Adrenal gland (tissue), 12 donors: ENCODE data around the gene C1QTNF5. TPM values are rescaled to one million over a fixed set of nuclear protein-coding genes. Genes with fewer than 3 reads are reported as not detected.
A peak's percentile ranks its signal among the peaks of the same experiment; 100 is the strongest.

Experiments
- DNase-seq, 7 donors: peaks; one replicate each; pipeline ENCODE4 v3.0.0-alpha.2; 2019 to 2020
- H3K27ac ChIP-seq, 5 donors: fragments of 200-600 bp; sonication (generic) in 4 of 5; 1 replicate in 3 of 5; 2 replicates in 2 of 5; pipeline versions ENCODE4 v1.5.1 to v1.8.0; 2016 to 2020; ENCODE audit warnings: mild to moderate bottlenecking in 1 of 5
- H3K27me3 ChIP-seq: fragments of 200-600 bp; 2 replicates; pipeline ENCODE4 v1.8.0; 2021
- H3K36me3 ChIP-seq, 2 donors: fragments of 200-600 bp; replicated peaks in 1 of 2; 1 replicate in 1 of 2; 2 replicates in 1 of 2; pipeline versions ENCODE4 v1.5.1 to v1.8.0; 2018 to 2022
- H3K4me1 ChIP-seq, 2 donors: fragments of 200-600 bp; replicated peaks in 1 of 2; 1 replicate in 1 of 2; 2 replicates in 1 of 2; pipeline versions ENCODE4 v1.5.1 to v1.8.0; 2018 to 2021
- H3K4me3 ChIP-seq, 4 donors: fragments of 200-600 bp; sonication (generic) in 3 of 4; one replicate each; pipeline ENCODE4 v1.5.1; 2016 to 2018
- H3K9me3 ChIP-seq, 3 donors: fragments of 200-600 bp; sonication (generic) in 1 of 3; replicated peaks in 1 of 3; 1 replicate in 2 of 3; 2 replicates in 1 of 3; pipeline versions ENCODE4 v1.5.1 to v1.8.0; 2016 to 2021
- POLR2A ChIP-seq, 2 donors: fragments of 450-650 bp; IDR thresholded peaks; one replicate each; pipeline ENCODE4 v1.6.1; 2017; ENCODE audit warnings: antibody characterized with exemption in 2 of 2, mild to moderate bottlenecking in 2 of 2, moderate library complexity in 1 of 2
- WGBS, 4 donors: extraction: QIAGEN DNeasy Blood & Tissue Kit in 2 of 4; methylation state at CpG; one replicate each; pipeline versions ENCODE4 v1.1.5 to v1.1.7; 2013 to 2017; 5-methylcytosine and 5-hydroxymethylcytosine counted together
- intact Hi-C, 2 donors: fragments of 100-400 bp; cut with DNase I; formaldehyde crosslinking; loops; one replicate each; pipeline versions ENCODE4 v1.14.1 to v1.15.0; 2022 to 2023
- polyA plus RNA-seq, 3 donors: library from polyadenylated mRNA; stranded (reverse); fragments of 200-250 nt in 2 of 3; fragments of 350-450 nt in 1 of 3; fragmentation: Illumina TruSeq in 1 of 3; extraction: RNeasy Lipid Tissue Mini Kit (QIAGEN cat#74804) in 1 of 3; gene quantifications; one replicate each; pipeline ENCODE4 v1.2.3, GENCODE V29; 2013 to 2014
- total RNA-seq, 9 donors: library from RNA; depleted of rRNA in 4 of 9; stranded (reverse); fragments of >200 nt in 4 of 9; fragments of 120-200 nt in 1 of 9; fragmentation: NEBNext Ultra II Directional in 1 of 9; extraction: Animal tissue kit (Norgen Biotek cat#: 25700) in 1 of 9; gene quantifications; one replicate each; pipeline versions ENCODE4 v1.1.0 to v1.2.4, GENCODE V29; 2013 to 2023
- TF ChIP-seq, protein P1 (sequence below), 6 experiments: fragments of 450-650 bp in 4 of 6; fragments of 200-600 bp in 2 of 6; sonication (generic) in 1 of 6; IDR thresholded peaks; 1 replicate in 5 of 6; 2 replicates in 1 of 6; pipeline versions ENCODE4 v1.5.1 to v1.8.0; 2016 to 2021; ENCODE audit warnings: antibody characterized with exemption in 6 of 6, mild to moderate bottlenecking in 2 of 6, moderate library complexity in 1 of 6
- donor health status: healthy with polysubstance abuse.
- donor health status: Bipolar disorder and iron deficiency.
- donor health status: DM: yes; HTN: yes; CAD: no.
- donor health status: DM: no; HTN: no; CAD: no.
- donor health status: DM: no; HTN: no; CAD: no.
- donor health status: DM: yes; HTN: yes; CAD: no.

The C1QTNF5 gene
- total and polyA plus RNA-seq, 12 donors, result 1.8 to 46.9 (median 20.6) TPM

DNA sequence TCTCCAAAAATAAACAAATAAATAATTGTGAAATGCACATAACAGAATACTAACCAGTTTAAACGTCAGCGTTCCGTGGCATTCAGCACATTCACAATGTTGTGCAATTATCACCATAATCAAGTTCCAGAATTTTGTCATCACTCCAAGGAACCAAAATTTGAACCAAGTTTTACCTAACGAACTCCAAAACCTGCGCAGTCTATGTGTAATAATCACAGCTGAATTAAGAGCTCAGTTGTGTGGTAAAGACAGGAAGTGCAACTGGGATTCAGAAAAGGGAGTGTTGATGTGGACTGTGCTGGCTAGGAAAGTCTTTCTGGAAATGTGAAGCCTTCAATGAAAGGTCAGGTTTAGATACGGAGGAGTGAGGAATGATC lies 18.3 kb downstream of the C1QTNF5 start:
- H3K4me1 ChIP-seq, result peaks cover 9 to 27% of the 10 kb centered on the region in 2 donors
- intact Hi-C loops, result loop anchor here in 1 of 2 donors (5.0 kb wide), 1 partner anchor 120 kb away; no protein-coding TSS in a partner anchor
- no peaks in the 10 kb centered on the region for H3K36me3 ChIP-seq
- H3K9me3 ChIP-seq, result no peaks in the 10 kb centered on the region
- H3K4me3 ChIP-seq, result no peak overlapping the region
- no peak overlapping the region for H3K27ac ChIP-seq
- no peak for DNase-seq
- WGBS, 4 donors, result 54 to 64% (median 59%) methylated on average over 6 of the region's 6 CpGs
- no peaks in the 10 kb centered on the region for H3K27me3 ChIP-seq
- TF ChIP-seq, protein P1, sequence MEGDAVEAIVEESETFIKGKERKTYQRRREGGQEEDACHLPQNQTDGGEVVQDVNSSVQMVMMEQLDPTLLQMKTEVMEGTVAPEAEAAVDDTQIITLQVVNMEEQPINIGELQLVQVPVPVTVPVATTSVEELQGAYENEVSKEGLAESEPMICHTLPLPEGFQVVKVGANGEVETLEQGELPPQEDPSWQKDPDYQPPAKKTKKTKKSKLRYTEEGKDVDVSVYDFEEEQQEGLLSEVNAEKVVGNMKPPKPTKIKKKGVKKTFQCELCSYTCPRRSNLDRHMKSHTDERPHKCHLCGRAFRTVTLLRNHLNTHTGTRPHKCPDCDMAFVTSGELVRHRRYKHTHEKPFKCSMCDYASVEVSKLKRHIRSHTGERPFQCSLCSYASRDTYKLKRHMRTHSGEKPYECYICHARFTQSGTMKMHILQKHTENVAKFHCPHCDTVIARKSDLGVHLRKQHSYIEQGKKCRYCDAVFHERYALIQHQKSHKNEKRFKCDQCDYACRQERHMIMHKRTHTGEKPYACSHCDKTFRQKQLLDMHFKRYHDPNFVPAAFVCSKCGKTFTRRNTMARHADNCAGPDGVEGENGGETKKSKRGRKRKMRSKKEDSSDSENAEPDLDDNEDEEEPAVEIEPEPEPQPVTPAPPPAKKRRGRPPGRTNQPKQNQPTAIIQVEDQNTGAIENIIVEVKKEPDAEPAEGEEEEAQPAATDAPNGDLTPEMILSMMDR (IDR thresholded peaks at IDR 0.05), result peak in 1 of 6 experiments; percentile 21
- TF ChIP-seq POLR2A (IDR thresholded peaks at IDR 0.05), result no peak

DNA sequence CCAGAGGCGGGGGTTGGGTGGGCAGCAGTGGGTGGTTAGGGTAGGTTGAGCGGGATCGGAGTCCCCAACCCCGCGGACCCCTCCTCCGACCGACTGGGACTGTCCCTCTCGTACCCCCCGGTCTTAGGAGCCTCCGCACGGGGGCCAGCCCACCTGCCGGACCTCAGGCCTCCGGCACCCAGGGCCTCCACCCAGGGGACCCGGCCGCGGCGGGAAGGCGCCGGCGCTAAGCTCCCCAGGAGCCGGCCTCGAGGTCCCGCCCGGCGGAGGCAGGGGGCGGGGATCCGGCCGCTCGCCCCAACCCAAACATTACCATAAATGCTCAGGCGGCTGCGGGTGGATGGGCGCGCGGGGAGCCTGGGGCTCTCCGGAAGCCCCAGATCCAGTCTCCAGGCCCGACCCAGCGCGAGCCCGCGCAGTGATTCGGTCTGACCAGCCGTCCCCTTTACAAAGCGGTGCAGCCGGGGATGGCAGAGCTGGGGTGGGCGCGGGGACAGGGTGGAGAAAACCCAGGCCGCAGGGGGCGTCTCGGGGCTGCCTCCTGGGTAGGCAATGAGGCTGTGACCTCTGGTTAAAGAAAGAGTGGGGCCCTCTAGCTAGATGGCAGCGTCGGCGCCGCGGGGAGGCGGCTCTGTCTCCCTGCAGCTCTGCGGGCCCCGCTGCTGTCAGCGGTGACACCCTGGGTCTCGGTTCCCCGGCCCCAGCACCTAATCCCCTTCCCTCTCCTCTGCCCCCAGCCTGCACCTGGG lies 19.7 kb downstream of the C1QTNF5 start:
- intact Hi-C loops, result loop anchor here in 1 of 2 donors (5.0 kb wide), 1 partner anchor 119 kb away; no protein-coding TSS in a partner anchor
- TF ChIP-seq, protein P1 (IDR thresholded peaks at IDR 0.05), result no peak
- no peak for TF ChIP-seq POLR2A (IDR thresholded peaks at IDR 0.05)
- H3K4me3 ChIP-seq, result peak overlapping the region in 2 of 4 donors; percentile 10 to 61
- 6 to 14% (median 10%) methylated on average over 11 to 60 of the region's 60 CpGs for WGBS, 4 donors
- peaks cover 4% of the 10 kb centered on the region for H3K27me3 ChIP-seq
- H3K4me1 ChIP-seq, result peaks cover 18 to 38% of the 10 kb centered on the region in 2 donors
- H3K36me3 ChIP-seq, result no peaks in the 10 kb centered on the region
- peak in 5 of 7 donors; percentile 32 to 62 (median 40) for DNase-seq
- H3K27ac ChIP-seq, result peak overlapping the region in 3 of 5 donors; percentile 9 to 84 (median 69)
- no peaks in the 10 kb centered on the region for H3K9me3 ChIP-seq

DNA sequence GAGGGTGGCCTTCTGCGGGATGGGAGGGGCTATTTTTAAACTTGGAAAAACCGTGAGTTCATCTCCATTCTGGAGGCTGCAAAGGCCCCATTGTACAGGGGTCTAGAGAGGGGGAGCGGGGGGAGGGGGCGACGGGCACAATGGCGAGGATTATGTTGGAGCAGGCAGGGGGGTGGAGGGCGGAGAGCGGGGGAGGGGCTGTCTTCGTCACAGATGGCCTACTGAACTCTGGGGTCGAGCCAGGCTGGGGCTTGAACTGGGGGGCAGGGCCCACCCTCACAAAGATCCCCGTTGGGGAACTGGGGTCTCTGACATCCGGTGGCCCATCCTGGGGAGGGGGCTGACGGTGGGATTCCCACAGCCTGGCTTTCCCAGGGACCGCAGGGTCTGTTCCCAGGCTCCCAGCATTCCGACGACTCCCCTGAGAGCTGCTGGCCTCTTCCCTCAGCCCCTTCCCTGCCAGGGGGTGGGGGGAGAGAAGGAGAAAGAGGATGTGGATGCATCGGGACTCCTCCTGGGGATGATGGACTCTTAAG lies 20.4 kb downstream of the C1QTNF5 start:
- Histone ChIP-seq H3K4me3 (peak overlapping the region in 1 of 4 donors; percentile 61), H3K4me1 (peaks cover 20 to 45% of the 10 kb centered on the region in 2 donors), H3K9me3 (no peaks in the 10 kb centered on the region), H3K27me3 (peaks cover 4% of the 10 kb centered on the region), H3K36me3 (no peaks in the 10 kb centered on the region), H3K27ac (peak overlapping the region in 2 of 5 donors; percentile 69 to 84)
- intact Hi-C loops, result loop anchor here in 1 of 2 donors (5.0 kb wide), 1 partner anchor 118 kb away; no protein-coding TSS in a partner anchor
- WGBS, 4 donors, result 49 to 56% (median 53%) methylated on average over 17 of the region's 17 CpGs
- peak in 3 of 7 donors; percentile 25 to 61 (median 34) for DNase-seq
- TF ChIP-seq, protein P1 (IDR thresholded peaks at IDR 0.05), result no peak
- TF ChIP-seq POLR2A (IDR thresholded peaks at IDR 0.05), result no peak

DNA sequence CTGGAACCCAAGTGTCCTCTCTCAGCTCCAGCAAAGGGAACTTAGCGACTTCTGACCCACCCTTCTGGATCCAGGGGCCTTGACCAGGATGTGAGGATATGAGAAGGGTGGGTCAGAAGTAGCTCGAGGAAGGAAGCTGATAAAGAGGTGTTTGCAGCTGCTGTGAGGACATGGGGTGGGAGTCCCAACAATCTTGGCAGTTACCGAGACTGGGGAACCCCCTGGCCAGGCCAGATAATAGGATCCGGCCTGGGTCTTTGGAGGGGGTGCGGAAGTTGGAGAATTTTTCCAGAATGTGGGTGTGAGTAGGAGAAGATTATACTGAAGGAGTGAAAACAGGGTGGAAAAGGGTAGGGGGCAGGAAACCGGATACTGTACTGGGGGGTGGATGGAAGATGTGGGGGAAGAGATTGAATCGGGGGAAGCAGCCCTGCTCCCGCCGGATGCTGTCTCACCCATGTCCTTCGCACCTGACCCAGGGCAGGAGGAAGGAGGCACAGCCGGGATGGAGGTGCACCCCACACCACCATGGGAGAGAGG lies 20.9 kb downstream of the C1QTNF5 start:
- TF ChIP-seq, protein P1 (IDR thresholded peaks at IDR 0.05), result no peak
- no peak for TF ChIP-seq POLR2A (IDR thresholded peaks at IDR 0.05)
- WGBS, 4 donors, result 61 to 72% (median 67%) methylated on average over 11 of the region's 11 CpGs
- DNase-seq, result peak in 1 of 7 donors; percentile 52
- Histone ChIP-seq H3K9me3 (no peaks in the 10 kb centered on the region), H3K4me3 (no peak overlapping the region), H3K27me3 (peaks cover 4% of the 10 kb centered on the region), H3K36me3 (no peaks in the 10 kb centered on the region), H3K27ac (peak overlapping the region in 3 of 5 donors; percentile 31 to 84 (median 68)), H3K4me1 (peaks cover 20 to 46% of the 10 kb centered on the region in 2 donors)
- intact Hi-C loops, result loop anchor here in 1 of 2 donors (5.0 kb wide), 1 partner anchor 117 kb away; no protein-coding TSS in a partner anchor
